SK-N-SH (cell line): ENCODE results near the gene BRD3. TPM values are rescaled to one million over a fixed set of nuclear protein-coding genes. Genes with fewer than 3 reads are reported as not detected.

Experiments
- CTCF ChIA-PET: fragments of 300-600, 350-600 bp; formaldehyde crosslinking; extraction: SDS; loops from one replicate; lab custom pipeline; 2021; lab: Yijun Ruan, JAX
- POLR2A ChIA-PET: fragments of 350-600 bp; sonication (Branson Sonifier 250); formaldehyde crosslinking; extraction: SDS; loops from one replicate; lab custom pipeline; 2020; ENCODE audit warnings: antibody characterized with exemption, inconsistent platforms; lab: Yijun Ruan, JAX
- DNase-seq: peaks from one replicate; pipeline ENCODE4 v3.0.0; 2012
- H2AFZ ChIP-seq: fragments of 200-600 bp; sonication (generic); 2 replicates; pipeline ENCODE4 v1.8.1; 2016; ENCODE audit warnings: antibody characterized with exemption, mild to moderate bottlenecking, low read depth
- H3F3A ChIP-seq: fragments of 200-600 bp; sonication (generic); replicated peaks from 2 replicates; pipeline ENCODE3; 2016; ENCODE audit warnings: antibody characterized with exemption, mild to moderate bottlenecking; ENCODE audit not compliant: insufficient read depth
- H3K27ac ChIP-seq, 2 experiments: fragments of 200-500 bp in 1 of 2; fragments of 200-600 bp in 1 of 2; sonication (Bioruptor generic) in 1 of 2; sonication (generic), shearing (Covaris generic) in 1 of 2; 2 replicates each; pipeline versions ENCODE4 v1.5.1 to v1.6.1; 2014 to 2016; ENCODE audit warnings: low read depth in 2 of 2, inconsistent platforms in 1 of 2, low read length in 1 of 2, mild to moderate bottlenecking in 1 of 2, mixed read lengths in 1 of 2
- H3K27me3 ChIP-seq: fragments of 200-600 bp; sonication (generic), shearing (Covaris generic); 2 replicates; pipeline ENCODE4 v1.6.1; 2016; ENCODE audit warnings: mixed run types; ENCODE audit not compliant: insufficient read depth
- H3K36me3 ChIP-seq, 2 experiments: fragments of 200-500 bp in 1 of 2; fragments of 200-600 bp in 1 of 2; sonication (Bioruptor generic) in 1 of 2; sonication (generic) in 1 of 2; replicated peaks in 1 of 2; 2 replicates each; pipeline versions ENCODE3 to v1.5.1; 2014 to 2016; ENCODE audit warnings: low read length in 1 of 2, mild to moderate bottlenecking in 1 of 2; ENCODE audit not compliant: insufficient read depth in 2 of 2, control insufficient read depth in 1 of 2
- H3K4me1 ChIP-seq, 2 experiments: fragments of 200-500 bp in 1 of 2; fragments of 200-600 bp in 1 of 2; sonication (Bioruptor generic) in 1 of 2; sonication (generic), shearing (Covaris generic) in 1 of 2; 2 replicates each; pipeline versions ENCODE4 v1.5.1 to v1.6.1; 2014 to 2016; ENCODE audit warnings: low read depth in 1 of 2, low read length in 1 of 2, mixed run types in 1 of 2; ENCODE audit not compliant: insufficient read depth in 2 of 2, control insufficient read depth in 1 of 2
- H3K4me2 ChIP-seq: fragments of 200-600 bp; sonication (generic), shearing (Covaris generic); 2 replicates; pipeline ENCODE4 v1.6.1; 2017; ENCODE audit warnings: mixed run types
- H3K4me3 ChIP-seq, 2 experiments: fragments of 200-500 bp in 1 of 2; fragments of 200-600 bp in 1 of 2; sonication (Bioruptor generic) in 1 of 2; sonication (generic), shearing (Covaris generic) in 1 of 2; 2 replicates each; pipeline versions ENCODE4 v1.5.1 to v1.8.1; 2014 to 2016; ENCODE audit warnings: low read depth in 2 of 2, inconsistent platforms in 1 of 2, low read length in 1 of 2, mild to moderate bottlenecking in 1 of 2, mixed read lengths in 1 of 2, moderate library complexity in 1 of 2
- H3K79me2 ChIP-seq: fragments of 200-600 bp; sonication (generic); 2 replicates; pipeline ENCODE4 v1.8.1; 2017; ENCODE audit warnings: mild to moderate bottlenecking; ENCODE audit not compliant: insufficient read depth
- H3K9ac ChIP-seq: fragments of 200-600 bp; sonication (generic); 2 replicates; pipeline ENCODE4 v1.6.1; 2017; ENCODE audit warnings: mixed run types
- H3K9me2 ChIP-seq: fragments of 200-600 bp; sonication (generic); 2 replicates; pipeline ENCODE4 v1.6.1; 2017; ENCODE audit warnings: mixed run types
- H3K9me3 ChIP-seq: fragments of 200-600 bp; sonication (generic); 2 replicates; pipeline ENCODE4 v1.6.1; 2017; ENCODE audit warnings: mixed run types, mild to moderate bottlenecking, moderate library complexity
- H4K20me1 ChIP-seq: fragments of 200-600 bp; sonication (generic); 2 replicates; pipeline ENCODE4 v1.6.1; 2017; ENCODE audit warnings: mild to moderate bottlenecking, mixed run types; ENCODE audit not compliant: insufficient read depth
- ELF1 ChIP-seq: IDR thresholded peaks from 2 replicates; pipeline ENCODE4 v1.4.0; 2012
- EP300 ChIP-seq, 2 experiments: IDR thresholded peaks; 2 replicates each; pipeline versions ENCODE4 v1.4.0 to v1.6.1; 2012; ENCODE audit warnings: borderline replicate concordance in 1 of 2, low read depth in 1 of 2, low read length in 1 of 2
- EZH2phosphoT487 ChIP-seq: fragments of 200-600 bp; sonication (generic); IDR thresholded peaks from 2 replicates; pipeline ENCODE4 v1.6.1; 2017; ENCODE audit warnings: low read depth, mixed run types, mild to moderate bottlenecking, antibody characterized with exemption, moderate library complexity, borderline replicate concordance
- FOXJ3 ChIP-seq: sonication (generic); formaldehyde crosslinking; IDR thresholded peaks from 2 replicates; pipeline ENCODE4 v1.5.1; 2020; ENCODE audit warnings: mild to moderate bottlenecking, missing genetic modification reagents
- GABPA ChIP-seq: IDR thresholded peaks from 2 replicates; pipeline ENCODE4 v1.4.0; 2012; ENCODE audit warnings: low read depth, mild to moderate bottlenecking
- GATA2 ChIP-seq: sonication (generic); formaldehyde crosslinking; IDR thresholded peaks from 2 replicates; pipeline ENCODE4 v1.5.0; 2020; ENCODE audit warnings: mild to moderate bottlenecking, missing genetic modification reagents
- JUND ChIP-seq: IDR thresholded peaks from 2 replicates; pipeline ENCODE4 v1.4.0; 2012
- MAX ChIP-seq: IDR thresholded peaks from 2 replicates; pipeline ENCODE4 v1.4.0; 2012; ENCODE audit warnings: low read depth
- NFIC ChIP-seq: IDR thresholded peaks from 2 replicates; pipeline ENCODE4 v1.4.0; 2012; ENCODE audit warnings: borderline replicate concordance
- NRF1 ChIP-seq: IDR thresholded peaks from 2 replicates; pipeline ENCODE4 v1.6.1; 2012; ENCODE audit warnings: low read depth, mild to moderate bottlenecking, low read length
- POLR2AphosphoS5 ChIP-seq: IDR thresholded peaks from 2 replicates; pipeline ENCODE4 v1.6.1; 2012; ENCODE audit warnings: low read depth, low read length
- RCOR1 ChIP-seq: fragments of 150-350 bp; IDR thresholded peaks from 2 replicates; pipeline ENCODE4 v1.6.1; 2017; ENCODE audit warnings: antibody characterized with exemption, low read length
- SMC3 ChIP-seq: IDR thresholded peaks from 2 replicates; pipeline ENCODE4 v1.6.1; 2012; ENCODE audit warnings: low read depth, low read length, improper control_type of control experiment
- TAF1 ChIP-seq: IDR thresholded peaks from 2 replicates; pipeline ENCODE4 v1.6.1; 2012; ENCODE audit warnings: low read depth, mild to moderate bottlenecking, low read length, moderate library complexity, borderline replicate concordance
- TCF12 ChIP-seq: IDR thresholded peaks from 2 replicates; pipeline ENCODE4 v1.4.0; 2012
- YY1 ChIP-seq: IDR thresholded peaks from 2 replicates; pipeline ENCODE4 v1.4.0; 2012; ENCODE audit warnings: low read depth, mild to moderate bottlenecking
- WGBS: methylation state at CpG from one replicate; pipeline ENCODE4 v1.1.6; 2017; ENCODE audit warnings: low lambda C conversion rate; 5-methylcytosine and 5-hydroxymethylcytosine counted together
- polyA plus RNA-seq, 3 experiments: library from polyadenylated mRNA; depleted of rRNA; stranded (reverse); fragments of >200 nt; gene quantifications; 2 replicates each; pipeline ENCODE4 v1.2.3, GENCODE V29; 2012
- TF ChIP-seq, protein P1 (sequence below): fragments of 150-350 bp; IDR thresholded peaks from 2 replicates; pipeline ENCODE4 v1.6.1; 2017; ENCODE audit warnings: antibody characterized with exemption, low read length, low read depth, borderline replicate concordance
- TF ChIP-seq, protein P2 (sequence below): fragments of 200-600 bp; sonication (generic); IDR thresholded peaks from 2 replicates; pipeline ENCODE4 v1.6.1; 2017; ENCODE audit warnings: antibody characterized with exemption, mild to moderate bottlenecking, moderate library complexity
- TF ChIP-seq, protein P3 (sequence below): fragments of 150-350 bp; IDR thresholded peaks from 2 replicates; pipeline ENCODE4 v1.6.1; 2016; ENCODE audit warnings: mild to moderate bottlenecking, low read depth, low read length

The BRD3 gene
- polyA plus RNA-seq, 1 of the 3 experiments (the other 2 are of a cell fraction), result 11.4 TPM

GRCh38 chr9:133986061-133986460, 81.8 kb downstream of the BRD3 start:
- no peak overlapping the region for H3K4me2 ChIP-seq
- H3K9me2 ChIP-seq, result no peaks in the 10 kb centered on the region
- H3K9me3 ChIP-seq, result no peaks in the 10 kb centered on the region
- H3F3A ChIP-seq, result no peaks in the 10 kb centered on the region
- H3K4me1 ChIP-seq, result peaks cover 0 to 30% of the 10 kb centered on the region in 2 experiments; a peak in 1 of 4 replicates
- H2AFZ ChIP-seq, result no peak overlapping the region
- CTCF ChIA-PET, result interaction anchor here (0.8 kb wide), 1 partner anchor 8 kb away, joined by 4 read pairs; no protein-coding TSS in a partner anchor
- peaks cover 98% of the 10 kb centered on the region for H4K20me1 ChIP-seq
- H3K79me2 ChIP-seq, result peaks cover 100% of the 10 kb centered on the region
- POLR2A ChIA-PET, result no interaction called here
- no peak overlapping the region for H3K4me3 ChIP-seq
- no peak overlapping the region for H3K27ac ChIP-seq
- no peaks in the 10 kb centered on the region for H3K36me3 ChIP-seq
- 77% methylated on average over 6 of the region's 6 CpGs for WGBS
- H3K9ac ChIP-seq, result no peak overlapping the region
- no peaks in the 10 kb centered on the region for H3K27me3 ChIP-seq
- TF ChIP-seq FOXJ3 (no peak), NRF1 (no peak), EP300 (IDR thresholded peaks at IDR 0.05; ENCODE audit: borderline replicate concordance in 1 of 2, low read depth in 1 of 2, low read length in 1 of 2) (no peak), EZH2phosphoT487 (no peak), RCOR1 (no peak), GATA2 (CRISPR knock-in tag) (no peak), YY1 (no peak), TAF1 (no peak), TCF12 (no peak), NFIC (no peak), JUND (no peak), POLR2AphosphoS5 (no peak), MAX (no peak), GABPA (no peak), ELF1 (no peak), SMC3 (no peak)
- TF ChIP-seq, protein P1, sequence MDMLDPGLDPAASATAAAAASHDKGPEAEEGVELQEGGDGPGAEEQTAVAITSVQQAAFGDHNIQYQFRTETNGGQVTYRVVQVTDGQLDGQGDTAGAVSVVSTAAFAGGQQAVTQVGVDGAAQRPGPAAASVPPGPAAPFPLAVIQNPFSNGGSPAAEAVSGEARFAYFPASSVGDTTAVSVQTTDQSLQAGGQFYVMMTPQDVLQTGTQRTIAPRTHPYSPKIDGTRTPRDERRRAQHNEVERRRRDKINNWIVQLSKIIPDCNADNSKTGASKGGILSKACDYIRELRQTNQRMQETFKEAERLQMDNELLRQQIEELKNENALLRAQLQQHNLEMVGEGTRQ, result no peak
- TF ChIP-seq, protein P2, sequence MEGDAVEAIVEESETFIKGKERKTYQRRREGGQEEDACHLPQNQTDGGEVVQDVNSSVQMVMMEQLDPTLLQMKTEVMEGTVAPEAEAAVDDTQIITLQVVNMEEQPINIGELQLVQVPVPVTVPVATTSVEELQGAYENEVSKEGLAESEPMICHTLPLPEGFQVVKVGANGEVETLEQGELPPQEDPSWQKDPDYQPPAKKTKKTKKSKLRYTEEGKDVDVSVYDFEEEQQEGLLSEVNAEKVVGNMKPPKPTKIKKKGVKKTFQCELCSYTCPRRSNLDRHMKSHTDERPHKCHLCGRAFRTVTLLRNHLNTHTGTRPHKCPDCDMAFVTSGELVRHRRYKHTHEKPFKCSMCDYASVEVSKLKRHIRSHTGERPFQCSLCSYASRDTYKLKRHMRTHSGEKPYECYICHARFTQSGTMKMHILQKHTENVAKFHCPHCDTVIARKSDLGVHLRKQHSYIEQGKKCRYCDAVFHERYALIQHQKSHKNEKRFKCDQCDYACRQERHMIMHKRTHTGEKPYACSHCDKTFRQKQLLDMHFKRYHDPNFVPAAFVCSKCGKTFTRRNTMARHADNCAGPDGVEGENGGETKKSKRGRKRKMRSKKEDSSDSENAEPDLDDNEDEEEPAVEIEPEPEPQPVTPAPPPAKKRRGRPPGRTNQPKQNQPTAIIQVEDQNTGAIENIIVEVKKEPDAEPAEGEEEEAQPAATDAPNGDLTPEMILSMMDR, result no peak
- TF ChIP-seq, protein P3, sequence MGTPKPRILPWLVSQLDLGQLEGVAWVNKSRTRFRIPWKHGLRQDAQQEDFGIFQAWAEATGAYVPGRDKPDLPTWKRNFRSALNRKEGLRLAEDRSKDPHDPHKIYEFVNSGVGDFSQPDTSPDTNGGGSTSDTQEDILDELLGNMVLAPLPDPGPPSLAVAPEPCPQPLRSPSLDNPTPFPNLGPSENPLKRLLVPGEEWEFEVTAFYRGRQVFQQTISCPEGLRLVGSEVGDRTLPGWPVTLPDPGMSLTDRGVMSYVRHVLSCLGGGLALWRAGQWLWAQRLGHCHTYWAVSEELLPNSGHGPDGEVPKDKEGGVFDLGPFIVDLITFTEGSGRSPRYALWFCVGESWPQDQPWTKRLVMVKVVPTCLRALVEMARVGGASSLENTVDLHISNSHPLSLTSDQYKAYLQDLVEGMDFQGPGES, result no peak
- no peak for DNase-seq
